Activated CD8-positive, alpha-beta memory T cell treated with anti-CD3 and anti-CD28 coated beads for 48 hours (primary cell): ENCODE results near the gene LSG1.
"Not testable (repeated sequence)": the region's sequence is repeated elsewhere in the genome, so short reads cannot be mapped to it uniquely, and the experiment has no call there.

Experiments used
- DNase-seq, 3 experiments: peaks; one replicate each; pipeline ENCODE4 v3.0.0-alpha.2; 2020; ENCODE audit warnings: low read depth in 2 of 3, low spot score in 2 of 3

The LSG1 gene

GRCh38 chr3:194658477-194659242, 13.3 kb downstream of the LSG1 start:
- no peak for DNase-seq

DNA sequence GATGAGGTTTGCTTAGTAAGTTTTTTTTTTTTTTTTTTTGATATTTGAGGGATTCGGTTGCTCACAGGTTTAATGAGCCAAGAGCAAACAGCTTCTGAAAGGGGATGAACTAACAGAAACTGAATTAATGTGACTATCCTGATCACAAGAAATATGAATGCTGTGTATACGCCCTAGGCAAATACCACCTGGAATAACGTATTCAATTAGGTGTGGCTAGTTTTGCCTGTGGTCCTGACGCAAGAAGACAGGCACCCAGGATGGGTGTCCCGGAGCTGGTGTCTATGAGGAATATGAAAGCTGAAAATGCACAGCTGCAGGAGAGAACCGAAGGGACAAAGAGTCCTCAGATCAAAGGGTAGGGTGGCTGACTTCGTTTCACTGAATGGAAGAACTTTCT, 14.6 kb downstream of the LSG1 start:
- DNase-seq, result no peak

DNA sequence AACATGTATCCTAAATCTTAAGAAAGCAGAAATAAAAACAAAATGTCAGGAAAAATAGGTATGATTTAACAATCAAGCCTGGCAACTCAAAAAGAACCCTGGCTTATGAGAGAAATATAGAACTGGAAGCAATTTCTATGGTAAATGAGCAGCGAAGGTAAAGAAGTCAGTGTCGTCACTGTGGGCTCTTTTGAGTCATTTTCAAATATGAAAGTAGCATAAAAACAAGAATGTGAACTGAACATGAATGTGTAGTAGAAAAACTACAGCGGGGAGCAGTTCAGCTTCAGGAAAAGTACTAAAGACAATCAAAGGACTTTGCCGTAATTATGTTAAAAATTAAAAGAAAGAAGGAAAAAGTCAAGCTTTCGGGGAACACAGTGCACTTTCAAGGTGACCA, 17.5 kb downstream of the LSG1 start:
- DNase-seq, result no peak

DNA sequence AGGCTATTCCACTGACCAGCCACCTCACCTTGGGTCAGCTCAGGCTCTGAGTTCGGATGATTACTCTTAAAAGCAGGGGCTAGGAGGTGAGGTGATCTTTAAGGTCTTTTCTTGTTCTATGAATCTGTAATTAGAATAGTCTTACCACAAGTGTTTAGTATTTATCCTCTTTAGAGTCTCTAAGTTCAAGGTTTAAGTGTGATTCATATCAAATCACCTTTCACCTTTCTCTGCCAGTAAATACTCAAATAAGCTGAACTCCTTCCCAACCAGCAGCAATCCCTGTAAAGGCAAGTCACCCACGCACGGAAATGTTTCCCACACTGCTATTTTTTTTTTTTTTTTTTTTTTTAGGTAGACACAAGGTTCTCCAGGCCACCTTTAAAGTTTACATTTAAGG, 24.2 kb downstream of the LSG1 start:
- no peak for DNase-seq

DNA sequence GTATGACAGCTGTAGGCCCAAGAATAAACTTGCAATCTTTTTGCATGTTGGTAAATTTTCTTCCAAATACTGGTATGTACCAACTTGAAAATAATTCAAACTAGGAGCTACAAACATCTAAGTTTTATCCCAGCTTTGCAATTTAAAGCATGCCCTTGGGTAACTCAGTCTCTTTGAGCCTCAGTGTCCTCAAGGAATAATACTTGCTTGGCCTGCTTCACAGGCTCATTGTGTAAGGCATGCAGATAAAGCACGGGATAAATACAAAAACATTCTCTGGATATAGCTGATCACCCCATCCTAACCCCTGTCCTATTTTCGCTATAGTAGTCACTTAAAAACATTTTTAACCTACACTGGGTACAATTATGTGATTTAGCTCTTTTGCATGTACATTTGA, 29.2 kb downstream of the LSG1 start:
- DNase-seq, result no peak

DNA sequence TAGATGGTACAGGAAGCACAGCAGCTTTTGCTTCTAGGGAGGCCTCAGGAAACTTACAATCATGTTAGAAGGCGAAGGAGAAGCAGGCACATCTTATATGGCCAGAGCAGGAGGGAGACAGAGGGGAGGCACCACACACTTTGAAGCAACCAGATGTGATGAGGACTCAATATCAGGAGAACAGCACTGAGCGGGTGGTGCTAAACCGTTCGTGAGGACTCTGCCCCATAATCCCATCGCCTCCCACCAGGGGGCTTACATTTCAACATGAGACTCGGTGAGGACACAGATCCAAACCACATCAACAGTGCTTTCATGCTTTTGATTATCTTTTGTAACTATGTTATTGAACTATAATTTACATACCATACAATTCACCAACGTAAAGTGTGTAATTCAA, 31.2 kb downstream of the LSG1 start:
- no peak for DNase-seq

DNA sequence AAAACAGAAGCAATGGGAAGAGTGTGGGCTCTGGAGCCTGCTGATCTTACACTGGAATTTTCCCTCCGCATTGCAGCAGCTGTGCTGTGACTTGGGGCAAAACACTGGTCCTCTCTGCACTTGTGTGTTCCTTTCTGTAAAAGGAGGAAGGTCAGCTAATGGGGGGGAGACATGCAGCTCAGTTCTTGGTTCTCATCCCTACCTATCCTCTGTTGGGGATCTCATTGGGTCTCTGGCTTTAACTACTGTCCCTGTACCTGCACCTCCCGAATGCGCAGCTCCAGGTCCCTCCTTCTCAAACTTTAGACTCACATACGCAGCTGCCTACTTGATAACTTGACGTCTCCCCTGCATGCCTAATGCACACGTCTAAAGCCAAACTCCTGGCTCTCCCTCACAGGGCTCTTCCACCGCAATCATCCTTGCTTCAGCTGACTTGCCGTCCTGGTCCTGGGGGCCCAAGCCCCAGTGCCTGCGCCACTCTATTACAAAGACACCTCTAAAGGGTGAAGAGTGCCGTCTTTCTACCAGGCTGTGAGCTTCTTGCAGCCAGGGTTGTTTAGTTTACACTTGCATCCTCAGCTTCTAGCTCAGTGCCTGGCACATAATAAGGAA, 32.9 kb downstream of the LSG1 start:
- no peak for DNase-seq

DNA sequence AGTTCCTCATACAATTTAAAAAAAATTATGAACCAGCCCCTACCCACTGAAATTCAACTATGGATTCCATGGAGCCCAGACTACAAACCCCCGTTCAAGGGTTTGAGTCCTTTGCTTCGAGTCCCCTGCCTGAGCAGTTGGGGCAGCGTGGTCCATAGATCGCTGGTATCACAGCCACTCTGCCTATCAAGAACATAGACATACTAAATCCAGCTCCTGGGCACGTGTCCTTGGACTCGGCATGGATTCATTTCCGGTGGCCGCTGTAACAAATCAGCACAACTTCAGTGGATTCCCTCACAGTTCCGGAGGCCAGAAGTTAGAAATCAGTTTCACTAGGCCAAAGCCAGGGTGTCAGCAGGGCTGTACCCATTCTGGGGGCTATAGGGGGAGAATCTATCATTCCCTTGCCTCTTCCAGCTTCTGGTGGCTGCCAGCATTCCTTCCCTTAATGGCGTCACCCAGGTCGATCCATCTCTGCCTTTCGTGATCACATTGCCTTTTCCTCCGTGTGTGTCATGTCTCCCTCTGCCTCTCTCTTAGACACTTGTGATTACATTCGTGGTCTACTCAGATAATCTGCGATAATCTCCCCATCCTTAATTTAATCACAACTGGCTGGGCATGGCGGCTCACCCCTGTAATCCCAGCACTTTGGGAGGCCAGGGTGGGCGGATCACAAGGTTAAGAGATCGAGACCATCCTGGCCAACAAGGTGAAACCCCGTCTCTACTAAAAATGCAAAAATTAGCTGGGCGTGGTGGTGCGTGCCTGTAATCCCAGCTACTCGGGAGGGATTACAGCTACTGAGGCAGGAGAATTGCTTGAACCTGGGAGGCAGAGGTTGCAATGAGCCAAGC, 34.2 kb downstream of the LSG1 start:
- DNase-seq, result no peak

DNA sequence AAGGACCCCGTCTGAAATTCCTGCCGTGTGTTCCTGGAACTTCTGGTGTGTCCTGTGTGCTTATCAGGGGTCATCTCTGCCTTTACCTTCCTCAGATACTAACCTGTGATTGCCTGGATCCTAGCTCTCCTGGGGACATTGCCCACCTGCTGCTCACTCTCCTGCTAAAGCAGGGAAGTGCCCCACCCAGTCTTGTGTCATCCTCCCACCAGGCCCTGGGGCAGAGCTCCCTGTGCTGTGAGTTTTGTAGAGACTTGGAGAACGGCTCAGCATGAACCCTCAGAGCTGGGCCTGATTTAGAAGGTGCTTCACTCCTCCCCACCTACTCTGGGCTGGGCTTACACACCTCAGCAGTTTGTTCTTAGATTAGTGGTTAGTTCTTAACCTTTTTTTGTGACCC, 34.9 kb downstream of the LSG1 start:
- no peak for DNase-seq

DNA sequence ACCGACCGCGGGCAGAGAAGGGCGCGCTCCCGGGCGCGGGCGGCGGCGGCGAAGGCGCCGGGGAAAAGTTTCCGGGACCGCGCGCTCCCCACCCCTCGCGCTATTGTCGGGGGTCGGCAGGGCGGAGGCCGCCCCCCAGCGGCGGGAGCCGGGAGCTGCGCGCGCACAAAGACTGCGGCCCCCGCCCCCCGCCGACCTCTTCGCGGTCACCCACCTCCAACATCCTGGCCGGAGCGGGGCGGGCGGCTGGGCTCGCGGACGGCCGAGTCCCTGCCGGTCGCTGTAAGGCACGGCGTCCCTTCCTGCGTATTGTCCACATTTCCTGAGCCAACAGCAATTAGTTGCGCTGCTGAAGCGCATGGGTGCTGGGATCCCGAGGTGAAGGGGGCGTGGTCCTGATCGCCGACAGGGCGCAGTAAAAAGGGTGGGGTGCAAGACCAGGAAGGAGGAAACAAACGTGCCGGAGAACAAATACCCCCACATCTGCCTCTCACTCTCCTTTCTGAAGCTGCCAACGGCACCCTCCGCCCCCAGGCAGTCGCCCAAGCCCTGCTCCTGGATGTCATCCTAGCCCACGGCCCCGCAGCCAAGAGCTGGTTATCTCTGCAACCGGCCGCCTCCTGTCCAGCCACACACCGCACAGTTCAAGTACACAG, 38.5 kb downstream of the LSG1 start, which contains the start of gene TMEM44:
TSS of gene TMEM44 (minus strand) at position 71 of the 656 bp plus-strand sequence. CDS start 204 bp downstream, outside the sequence.
- peak; percentile 49 to 52 (median 50) for DNase-seq

DNA sequence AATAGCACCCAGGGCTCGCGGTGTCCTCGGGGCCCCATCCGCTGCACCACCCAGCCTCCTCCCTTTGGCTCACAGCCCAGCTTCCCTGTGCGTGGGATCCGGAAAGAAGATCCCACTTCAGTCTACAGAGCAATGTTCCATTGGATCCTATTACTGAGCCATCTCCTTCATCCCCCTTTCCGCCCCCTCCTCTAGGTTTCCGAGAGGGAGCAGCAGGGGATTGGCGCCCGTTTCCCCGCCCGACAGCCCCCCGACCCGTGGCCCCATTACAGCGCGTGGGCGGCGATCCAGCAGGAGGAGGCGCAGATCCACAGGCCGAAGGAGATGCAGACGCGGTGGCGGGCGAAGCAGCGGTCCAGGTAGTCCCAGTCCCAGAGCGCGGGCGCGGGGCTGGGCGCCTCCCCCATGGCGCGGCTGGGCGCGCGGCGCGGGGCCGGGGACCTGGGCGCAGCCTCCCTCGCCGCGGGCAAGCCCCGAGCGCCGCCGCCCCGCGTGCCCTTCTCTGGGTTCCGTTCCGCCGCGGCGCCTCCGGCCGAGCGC, 39.1 kb downstream of the LSG1 start:
- DNase-seq, result peak in 1 of 3 experiments; percentile 7

- no peak for DNase-seq
Observed at GRCh38 chr3:194632226-194632808, 39.7 kb downstream of the LSG1 start.

DNA sequence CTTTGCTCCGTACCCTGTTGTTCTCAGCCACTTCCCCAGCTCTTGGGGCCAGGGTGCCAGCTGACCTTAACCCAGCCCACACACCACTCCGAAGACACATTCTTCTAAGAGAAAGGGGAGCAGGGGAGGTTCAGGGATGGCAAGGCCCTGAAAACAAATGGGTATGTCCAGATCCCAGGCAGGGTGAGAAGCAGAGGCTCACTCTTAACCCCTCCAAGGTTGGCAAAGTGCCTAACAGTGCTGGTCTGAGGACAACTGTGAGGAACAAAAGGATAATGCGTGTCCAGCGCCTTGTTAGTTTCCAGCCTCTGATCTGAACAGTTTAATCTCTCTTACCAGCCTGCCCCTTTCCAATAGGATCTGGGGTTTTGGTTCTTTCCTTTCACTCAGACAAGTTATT, 40.3 kb downstream of the LSG1 start:
- DNase-seq, result no peak

DNA sequence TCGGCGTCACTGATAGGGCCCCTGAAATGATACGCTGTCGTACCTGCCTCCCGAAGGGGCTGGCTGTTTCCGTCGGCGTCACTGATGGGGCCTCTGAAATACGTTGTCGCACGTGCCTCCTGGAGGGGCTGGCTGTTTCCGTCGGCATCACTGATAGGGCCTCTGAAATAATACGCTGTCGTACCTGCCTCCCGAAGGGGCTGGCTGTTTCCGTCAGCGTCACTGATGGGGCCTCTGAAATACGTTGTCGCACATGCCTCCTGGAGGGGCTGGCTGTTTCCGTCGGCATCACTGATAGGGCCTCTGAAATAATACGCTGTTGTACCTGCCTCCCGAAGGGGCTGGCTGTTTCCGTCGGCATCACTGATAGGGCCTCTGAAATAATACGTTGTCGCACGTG, 41.3 kb downstream of the LSG1 start:
- not testable (repeated sequence) for DNase-seq

DNA sequence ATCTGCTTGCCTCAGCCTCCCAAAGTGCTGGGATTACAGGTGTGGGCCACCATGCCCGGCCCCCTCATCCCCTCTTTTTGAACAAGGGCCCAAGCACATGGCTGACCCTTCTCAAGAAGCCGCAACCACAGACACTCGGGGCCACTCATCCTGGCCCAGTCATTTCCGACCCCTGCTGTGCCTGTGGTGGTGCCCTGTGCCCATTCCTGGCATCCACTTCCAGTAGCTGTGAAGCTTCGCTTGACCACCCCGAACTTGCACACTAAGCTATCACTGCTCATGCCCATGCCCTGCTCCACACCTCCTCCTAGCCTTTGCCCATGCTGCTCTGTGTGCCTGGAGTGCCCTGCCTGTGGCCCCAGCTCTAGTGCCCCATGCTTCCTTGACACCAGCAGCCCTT, 47.0 kb downstream of the LSG1 start:
- no peak for DNase-seq

GRCh38 chr3:194623449-194624290, 48.3 kb downstream of the LSG1 start:
- no peak for DNase-seq

DNA sequence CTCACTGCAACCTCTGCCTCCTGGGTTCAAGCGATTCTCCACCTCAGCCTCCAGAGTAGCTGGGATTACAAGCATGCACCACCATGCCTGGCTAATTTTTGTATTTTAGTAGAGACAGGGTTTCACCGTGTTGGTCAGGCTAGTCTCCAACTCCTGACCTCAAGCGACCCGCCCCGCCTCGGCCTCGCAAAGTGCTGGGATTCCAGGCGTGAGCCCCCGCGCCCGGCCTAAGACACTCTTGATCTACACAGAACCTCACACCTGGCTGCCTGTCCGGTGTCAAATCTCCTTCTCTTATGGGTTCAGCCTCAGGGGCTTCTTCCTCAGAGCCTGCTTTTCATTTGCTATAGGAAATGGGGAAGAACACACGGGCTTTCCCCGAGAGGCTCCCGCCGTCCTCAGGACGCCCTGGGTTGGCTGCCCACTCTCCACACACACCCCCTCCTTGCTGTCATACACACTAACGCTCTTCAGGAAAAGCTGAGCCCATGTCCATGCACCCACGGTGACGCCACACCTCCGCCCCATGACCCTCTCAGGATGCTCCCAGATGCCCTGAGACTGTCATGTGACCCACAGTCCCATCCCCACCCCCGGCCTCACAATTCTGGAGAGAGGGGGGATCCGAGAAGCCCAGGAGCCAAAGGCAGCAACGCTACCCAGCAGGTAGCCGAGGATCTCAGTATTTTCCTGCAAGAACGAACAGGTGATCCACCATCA, 49.2 kb downstream of the LSG1 start:
- no peak for DNase-seq

GRCh38 chr3:194621947-194622346, 50.0 kb downstream of the LSG1 start:
- DNase-seq, result no peak

- no peak for DNase-seq
Observed at GRCh38 chr3:194620196-194620595, 51.8 kb downstream of the LSG1 start.
